ENCODE measurements around the gene CCBE1.

CCBE1 gene

DNA sequence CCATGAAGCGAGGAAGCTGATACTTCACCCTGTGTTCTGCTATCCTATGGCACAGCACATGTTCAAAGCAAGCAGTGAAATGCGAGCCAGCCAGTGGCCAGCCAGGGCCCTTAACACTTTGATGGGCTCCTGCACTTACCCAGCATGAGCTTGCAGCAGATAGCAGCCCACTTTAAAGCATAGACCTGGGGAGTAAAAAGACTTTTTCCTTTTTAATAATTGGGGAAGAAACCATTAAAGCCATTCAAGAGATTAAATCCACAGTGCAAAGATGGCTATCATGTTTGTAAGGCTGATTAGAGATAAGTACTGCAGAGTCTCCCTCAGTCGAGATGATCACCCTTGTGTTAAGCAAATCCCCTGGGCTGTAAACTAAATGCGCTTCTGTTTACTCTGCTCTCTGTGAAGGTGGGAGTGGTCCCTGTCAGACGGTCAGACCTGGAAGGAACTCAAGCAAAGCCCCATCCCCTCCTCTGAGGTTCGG lies 15.7 kb downstream of the CCBE1 start:
- no peak overlapping the region for H3K4me3 ChIP-seq (ENCODE audit: low read depth, low read length)
- TF ChIP-seq, protein P1, sequence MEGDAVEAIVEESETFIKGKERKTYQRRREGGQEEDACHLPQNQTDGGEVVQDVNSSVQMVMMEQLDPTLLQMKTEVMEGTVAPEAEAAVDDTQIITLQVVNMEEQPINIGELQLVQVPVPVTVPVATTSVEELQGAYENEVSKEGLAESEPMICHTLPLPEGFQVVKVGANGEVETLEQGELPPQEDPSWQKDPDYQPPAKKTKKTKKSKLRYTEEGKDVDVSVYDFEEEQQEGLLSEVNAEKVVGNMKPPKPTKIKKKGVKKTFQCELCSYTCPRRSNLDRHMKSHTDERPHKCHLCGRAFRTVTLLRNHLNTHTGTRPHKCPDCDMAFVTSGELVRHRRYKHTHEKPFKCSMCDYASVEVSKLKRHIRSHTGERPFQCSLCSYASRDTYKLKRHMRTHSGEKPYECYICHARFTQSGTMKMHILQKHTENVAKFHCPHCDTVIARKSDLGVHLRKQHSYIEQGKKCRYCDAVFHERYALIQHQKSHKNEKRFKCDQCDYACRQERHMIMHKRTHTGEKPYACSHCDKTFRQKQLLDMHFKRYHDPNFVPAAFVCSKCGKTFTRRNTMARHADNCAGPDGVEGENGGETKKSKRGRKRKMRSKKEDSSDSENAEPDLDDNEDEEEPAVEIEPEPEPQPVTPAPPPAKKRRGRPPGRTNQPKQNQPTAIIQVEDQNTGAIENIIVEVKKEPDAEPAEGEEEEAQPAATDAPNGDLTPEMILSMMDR (IDR thresholded peaks at IDR 0.05; ENCODE audit: low read depth, low read length, missing control alignments) = no peak
- in situ Hi-C loops (cut with HindIII; ENCODE audit: low sequenced_read_pairs) = no loop called here
- DNase-seq (ENCODE audit: low read depth) = no peak

DNA sequence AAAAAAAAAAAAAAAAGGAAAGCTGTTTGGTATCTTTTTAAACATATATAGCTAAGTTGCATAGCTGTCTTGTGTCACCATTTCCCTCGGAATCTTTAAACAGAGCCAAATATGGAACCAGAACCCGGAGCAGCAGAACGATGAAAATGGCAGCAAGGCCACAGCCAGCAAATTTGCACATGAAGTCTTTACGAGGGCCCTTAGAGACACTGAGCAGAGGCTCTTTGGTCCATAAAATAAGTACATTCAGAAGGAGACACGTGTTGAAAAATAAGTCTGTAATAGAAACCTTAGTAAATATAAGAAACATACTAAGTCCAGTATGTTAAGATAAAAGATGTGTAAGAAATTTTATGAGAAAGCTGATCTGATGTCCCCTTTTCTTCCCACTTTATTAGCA lies 16.2 kb downstream of the CCBE1 start:
- DNase-seq (ENCODE audit: low read depth) = no peak
- no peak overlapping the region for H3K4me3 ChIP-seq (ENCODE audit: low read depth, low read length)
- in situ Hi-C loops (cut with HindIII; ENCODE audit: low sequenced_read_pairs) = no loop called here
- TF ChIP-seq, protein P1 (IDR thresholded peaks at IDR 0.05; ENCODE audit: low read depth, low read length, missing control alignments) = no peak

DNA sequence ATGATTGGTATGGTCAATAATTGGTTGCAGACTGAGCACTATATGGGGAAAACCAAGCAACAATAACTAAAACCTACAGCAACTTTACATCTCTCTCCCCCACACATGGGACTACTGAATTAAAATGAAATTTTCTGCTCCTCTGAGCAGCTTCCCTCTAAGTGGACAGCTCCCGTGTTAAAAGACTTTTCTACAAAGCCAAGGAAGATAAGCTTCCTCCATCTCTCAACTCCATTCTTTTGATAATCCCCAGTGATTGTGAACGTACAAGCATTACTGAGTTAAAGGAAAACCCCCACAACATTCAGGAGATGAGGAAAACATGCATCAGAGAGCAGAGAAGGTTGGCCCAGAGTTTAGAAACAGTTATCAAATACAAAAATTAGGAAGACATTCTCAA lies 21.9 kb downstream of the CCBE1 start:
- TF ChIP-seq, protein P1 (IDR thresholded peaks at IDR 0.05; ENCODE audit: low read depth, low read length, missing control alignments) = no peak
- DNase-seq (ENCODE audit: low read depth) = no peak
- H3K4me3 ChIP-seq (ENCODE audit: low read depth, low read length) = no peak overlapping the region
- in situ Hi-C loops (cut with HindIII; ENCODE audit: low sequenced_read_pairs) = no loop called here

DNA sequence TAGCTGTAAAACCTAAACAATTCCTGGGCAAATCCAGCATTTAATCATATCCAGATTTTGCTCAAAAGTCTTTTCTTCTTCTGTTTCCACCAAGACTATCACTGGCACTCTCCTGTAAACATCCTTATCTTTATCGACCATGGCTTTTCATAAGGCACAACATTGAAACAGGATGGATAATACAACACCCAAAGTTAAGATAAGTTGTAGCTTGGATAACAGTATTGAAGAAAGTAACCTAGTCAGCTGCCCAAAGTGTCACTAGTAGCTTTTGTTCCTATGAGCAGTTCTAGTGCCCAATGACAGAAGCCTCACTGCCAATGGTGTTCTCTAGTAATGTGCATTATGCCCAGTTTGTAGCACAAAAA lies 22.3 kb downstream of the CCBE1 start:
- H3K4me3 ChIP-seq (ENCODE audit: low read depth, low read length) = no peak overlapping the region
- in situ Hi-C loops (cut with HindIII; ENCODE audit: low sequenced_read_pairs) = no loop called here
- TF ChIP-seq, protein P1 (IDR thresholded peaks at IDR 0.05; ENCODE audit: low read depth, low read length, missing control alignments) = no peak
- no peak for DNase-seq (ENCODE audit: low read depth)

DNA sequence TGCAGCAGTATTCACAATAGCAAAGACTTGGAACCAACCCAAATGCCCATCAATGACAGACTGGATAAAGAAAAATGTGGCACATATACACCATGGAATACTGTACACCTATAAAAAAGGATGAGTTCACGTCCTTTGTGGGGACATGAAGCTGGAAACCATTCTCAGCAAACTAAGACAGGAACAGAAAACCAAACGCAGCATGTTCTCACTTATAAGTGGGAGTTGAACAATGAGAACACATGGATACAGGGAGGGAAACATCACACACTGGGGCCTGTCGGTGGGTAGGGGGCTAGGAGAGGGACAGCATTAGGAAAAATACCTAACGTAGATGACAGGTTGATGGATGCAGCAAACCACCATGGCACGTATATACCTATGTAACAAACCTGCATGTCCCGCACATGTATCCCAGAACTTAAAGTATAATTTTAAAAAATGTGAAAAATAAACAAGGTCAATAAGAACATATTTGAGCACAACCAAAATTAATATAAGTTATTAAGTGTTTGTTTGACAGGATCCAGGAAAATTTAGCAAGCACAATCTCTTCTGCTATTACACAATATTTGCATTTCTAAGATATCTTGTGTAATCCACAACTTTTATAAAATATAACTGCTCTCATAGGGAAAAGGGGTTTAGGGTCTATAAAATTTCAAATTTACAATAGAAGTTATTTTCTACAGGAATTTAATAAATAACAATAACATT lies 22.9 kb downstream of the CCBE1 start:
- TF ChIP-seq, protein P1 (IDR thresholded peaks at IDR 0.05; ENCODE audit: low read depth, low read length, missing control alignments) = no peak
- H3K4me3 ChIP-seq (ENCODE audit: low read depth, low read length) = no peak overlapping the region
- in situ Hi-C loops (cut with HindIII; ENCODE audit: low sequenced_read_pairs) = no loop called here
- DNase-seq (ENCODE audit: low read depth) = no peak

DNA sequence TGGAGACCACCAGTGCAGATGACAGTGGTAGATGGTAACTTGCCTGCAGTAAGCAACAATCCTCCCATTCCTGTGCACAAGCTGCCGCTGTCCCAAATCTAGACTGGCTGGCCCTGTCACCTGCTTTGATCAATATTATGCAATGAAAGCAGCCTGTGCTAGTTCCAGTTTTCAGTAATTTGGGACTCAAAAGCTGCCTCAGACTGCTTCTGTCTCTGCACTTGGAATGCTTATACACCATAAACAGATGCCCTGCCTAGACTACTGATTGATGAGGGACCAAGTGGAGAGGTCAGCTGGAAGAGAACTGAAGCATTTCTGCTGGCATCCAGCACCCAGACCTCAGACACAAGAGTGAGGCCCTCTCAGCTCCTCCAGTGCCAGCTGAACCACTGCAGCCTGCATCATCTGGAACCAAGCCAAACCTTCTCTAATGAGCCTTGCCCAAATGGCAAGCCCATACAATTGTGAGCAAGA lies 24.9 kb downstream of the CCBE1 start:
- no peak for DNase-seq (ENCODE audit: low read depth)
- TF ChIP-seq, protein P1 (IDR thresholded peaks at IDR 0.05; ENCODE audit: low read depth, low read length, missing control alignments) = no peak
- H3K4me3 ChIP-seq (ENCODE audit: low read depth, low read length) = no peak overlapping the region
- in situ Hi-C loops (cut with HindIII; ENCODE audit: low sequenced_read_pairs) = no loop called here

All from astrocyte of the cerebellum (primary cell).